Sigmoid colon (tissue), 7 donors: ENCODE measurements around the gene ALOX12B. TPM values are rescaled to one million over a fixed set of nuclear protein-coding genes. Genes with fewer than 3 reads are reported as not detected.
"Not testable (repeated sequence)": the region's sequence is repeated elsewhere in the genome, so short reads cannot be mapped to it uniquely, and the experiment has no call there.

Source experiments
- DNase-seq: peaks from one replicate; pipeline ENCODE4 v3.0.0-alpha.2; 2019
- H3K27ac ChIP-seq, 4 donors: fragments of 200-600 bp; sonication (generic); one replicate each; pipeline ENCODE4 v1.5.1; 2016 to 2019; ENCODE audit warnings: mild to moderate bottlenecking in 1 of 4
- H3K27me3 ChIP-seq, 3 donors: fragments of 200-600 bp; sonication (generic); one replicate each; pipeline ENCODE4 v1.5.1; 2019; ENCODE audit warnings: mild to moderate bottlenecking in 1 of 3
- H3K36me3 ChIP-seq, 4 donors: fragments of 200-600 bp; sonication (generic); one replicate each; pipeline ENCODE4 v1.5.1; 2016 to 2019
- H3K4me1 ChIP-seq, 4 donors: fragments of 200-600 bp; sonication (generic); one replicate each; pipeline ENCODE4 v1.5.1; 2017 to 2019
- H3K4me3 ChIP-seq, 4 donors: fragments of 200-600 bp; sonication (generic); one replicate each; pipeline ENCODE4 v1.5.1; 2017 to 2019; ENCODE audit warnings: mild to moderate bottlenecking in 2 of 4, moderate library complexity in 1 of 4
- H3K9me3 ChIP-seq, 4 donors: fragments of 200-600 bp in 3 of 4; sonication (generic) in 3 of 4; one replicate each; pipeline versions ENCODE4 v1.5.1 to v1.6.1; 2013 to 2019
- CTCF ChIP-seq, 4 experiments: fragments of 450-650 bp in 3 of 4; fragments of 200-600 bp in 1 of 4; IDR thresholded peaks; one replicate each; pipeline ENCODE4 v1.5.1; 2016 to 2019; ENCODE audit warnings: antibody characterized with exemption in 4 of 4, mild to moderate bottlenecking in 3 of 4, moderate library complexity in 2 of 4
- EP300 ChIP-seq, 4 donors: sonication (generic); formaldehyde crosslinking; IDR thresholded peaks; one replicate each; pipeline ENCODE4 v1.6.1; 2017; ENCODE audit warnings: antibody characterized with exemption in 4 of 4
- POLR2A ChIP-seq, 2 donors: fragments of 450-650 bp; IDR thresholded peaks; one replicate each; pipeline ENCODE4 v1.6.1; 2016; ENCODE audit warnings: antibody characterized with exemption in 2 of 2, mild to moderate bottlenecking in 2 of 2, moderate library complexity in 2 of 2
- POLR2AphosphoS5 ChIP-seq, 4 donors: sonication (generic); formaldehyde crosslinking; IDR thresholded peaks; one replicate each; pipeline ENCODE4 v1.6.1; 2017; ENCODE audit warnings: antibody characterized with exemption in 4 of 4
- WGBS, 2 donors: extraction: QIAGEN DNeasy Blood & Tissue Kit; methylation state at CpG; one replicate each; pipeline ENCODE4 v1.1.7; 2013; 5-methylcytosine and 5-hydroxymethylcytosine counted together
- intact Hi-C: fragments of 100-400 bp; cut with DNase I; formaldehyde crosslinking; loops from one replicate; pipeline ENCODE4 v1.15.1; 2023
- polyA plus RNA-seq, 3 donors: library from polyadenylated mRNA; stranded (reverse); fragments of 200-250 nt; gene quantifications; one replicate each; pipeline ENCODE4 v1.2.3, GENCODE V29; 2013
- total RNA-seq, 4 donors: library from RNA; depleted of rRNA; stranded (reverse); fragments of >200 nt; gene quantifications; one replicate each; pipeline ENCODE4 v1.1.0, GENCODE V29; 2016
- donor health status: healthy with polysubstance abuse.
- donor health status: Bipolar disorder and iron deficiency.
- donor health status: healthy.

The ALOX12B gene
- total and polyA plus RNA-seq, 7 donors: 0.52 TPM; not detected in 6

DNA sequence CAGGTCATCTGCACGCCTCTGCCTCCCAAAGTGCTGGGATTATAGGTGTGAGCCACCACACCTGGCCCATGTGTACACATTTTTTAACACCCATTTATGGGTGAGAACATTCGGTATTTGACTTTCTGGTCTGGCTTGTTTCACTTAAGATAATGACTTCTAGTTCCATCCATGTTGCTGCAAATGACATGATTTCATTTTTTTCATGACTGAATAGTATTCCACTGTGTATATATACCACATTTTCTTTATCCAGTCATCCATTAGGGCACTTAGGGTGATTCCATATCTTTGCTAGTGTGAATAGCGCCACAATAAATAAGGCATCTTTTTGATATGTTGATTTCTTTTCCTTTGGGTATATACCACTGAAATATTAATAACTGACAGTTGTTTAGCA lies 5.6 kb downstream of the ALOX12B start:
- intact Hi-C loops: loop anchor here (5.0 kb wide), 2 partner anchors 35 to 470 kb away; partner anchors contain the start of genes ALOXE3 and FXR2
- WGBS, 2 donors: 88 to 92% methylated on average over 3 of the region's 3 CpGs
- no peaks in the 10 kb centered on the region for H3K9me3 ChIP-seq
- TF ChIP-seq EP300 (IDR thresholded peaks at IDR 0.05): no peak
- TF ChIP-seq CTCF (IDR thresholded peaks at IDR 0.05): no peak
- TF ChIP-seq POLR2AphosphoS5 (IDR thresholded peaks at IDR 0.05): no peak
- no peak for TF ChIP-seq POLR2A (IDR thresholded peaks at IDR 0.05)
- peaks cover 6 to 88% (median 33%) of the 10 kb centered on the region in 3 donors for H3K27me3 ChIP-seq
- no peaks in the 10 kb centered on the region for H3K36me3 ChIP-seq
- peaks cover 0 to 15% (median 11%) of the 10 kb centered on the region in 4 donors for H3K4me1 ChIP-seq
- H3K27ac ChIP-seq: no peak overlapping the region
- no peak overlapping the region for H3K4me3 ChIP-seq
- DNase-seq: no peak

DNA sequence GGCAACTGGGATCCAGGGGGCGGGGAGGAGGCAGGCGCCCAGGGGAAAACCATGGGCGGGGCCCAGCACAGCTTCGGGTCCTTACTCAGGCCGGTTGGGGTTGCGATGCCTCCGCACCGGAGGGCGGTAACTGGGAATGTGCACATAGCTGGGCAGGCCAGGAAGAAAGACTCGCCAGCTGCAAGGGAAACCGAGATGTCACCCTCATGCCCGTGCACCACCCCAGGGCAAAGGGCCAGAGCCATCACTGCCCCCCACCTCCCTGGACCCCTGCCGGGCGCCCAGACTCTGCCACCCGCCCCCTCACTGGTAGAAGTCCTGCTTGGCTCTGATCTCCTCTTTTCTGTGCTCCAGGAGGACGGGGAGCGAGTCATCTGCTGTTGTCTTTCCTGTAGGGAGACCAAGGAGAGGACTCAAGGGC lies 6.7 kb downstream of the ALOX12B start:
- intact Hi-C loops: loop anchor here (5.0 kb wide), 2 partner anchors 36 to 469 kb away; partner anchors contain the start of genes ALOXE3 and FXR2
- Histone ChIP-seq H3K36me3 (no peaks in the 10 kb centered on the region), H3K9me3 (no peaks in the 10 kb centered on the region), H3K4me3 (no peak overlapping the region), H3K27ac (no peak overlapping the region), H3K27me3 (peaks cover 6 to 93% (median 43%) of the 10 kb centered on the region in 3 donors), H3K4me1 (peaks cover 0 to 15% (median 11%) of the 10 kb centered on the region in 4 donors)
- 30 to 68% methylated on average over 17 of the region's 17 CpGs for WGBS, 2 donors
- DNase-seq: no peak
- TF ChIP-seq POLR2AphosphoS5 (IDR thresholded peaks at IDR 0.05) (no peak), POLR2A (IDR thresholded peaks at IDR 0.05) (no peak), EP300 (IDR thresholded peaks at IDR 0.05) (no peak), CTCF (IDR thresholded peaks at IDR 0.05) (no peak)

DNA sequence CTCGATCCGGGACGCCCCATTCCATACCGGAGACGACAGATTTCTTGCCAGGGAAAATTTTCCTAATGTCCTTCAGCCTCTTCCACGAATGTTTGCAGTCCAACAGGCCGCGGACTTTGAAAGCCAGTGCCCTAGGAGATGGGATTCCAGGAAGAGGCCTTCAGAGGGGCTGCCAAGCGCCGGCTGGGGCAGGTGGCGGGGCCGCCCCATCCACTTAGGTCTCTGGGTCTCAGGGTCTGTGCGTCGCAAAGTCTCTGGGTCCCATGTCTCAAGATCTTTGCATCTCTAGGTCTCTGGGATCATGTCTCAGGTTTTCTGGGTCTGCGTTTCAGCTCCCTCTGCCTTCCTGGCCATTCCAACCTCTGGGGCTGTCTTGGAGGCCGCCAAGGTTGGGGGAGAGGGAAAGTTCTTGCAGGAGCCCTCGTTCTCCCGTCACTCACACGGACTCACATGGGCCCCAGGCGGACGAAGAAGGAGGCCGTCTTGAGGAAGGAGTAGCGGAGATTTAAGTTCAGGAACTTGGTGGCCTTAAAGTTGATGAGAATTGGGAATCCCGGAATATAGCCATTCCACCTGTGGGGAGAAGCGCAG lies 7.2 kb downstream of the ALOX12B start:
- peak overlapping the region in 3 of 4 donors; percentile 36 to 45 (median 40) for H3K4me3 ChIP-seq
- H3K27me3 ChIP-seq: peaks cover 6 to 94% (median 47%) of the 10 kb centered on the region in 3 donors
- TF ChIP-seq POLR2AphosphoS5 (IDR thresholded peaks at IDR 0.05) (no peak), EP300 (IDR thresholded peaks at IDR 0.05) (no peak), CTCF (IDR thresholded peaks at IDR 0.05) (no peak), POLR2A (IDR thresholded peaks at IDR 0.05) (no peak)
- no peak for DNase-seq
- intact Hi-C loops: loop anchor here (5.0 kb wide), 2 partner anchors 37 to 468 kb away; partner anchors contain the start of genes ALOXE3 and FXR2
- 20 to 33% methylated on average over 25 of the region's 25 CpGs for WGBS, 2 donors
- H3K27ac ChIP-seq: no peak overlapping the region
- peaks cover 0 to 15% (median 11%) of the 10 kb centered on the region in 4 donors for H3K4me1 ChIP-seq
- no peaks in the 10 kb centered on the region for H3K36me3 ChIP-seq
- no peaks in the 10 kb centered on the region for H3K9me3 ChIP-seq

GRCh38 chr17:8079291-8080207 lies 8.0 kb downstream of the ALOX12B start:
- no peak for TF ChIP-seq EP300 (IDR thresholded peaks at IDR 0.05)
- TF ChIP-seq CTCF (IDR thresholded peaks at IDR 0.05): peak; percentile 47 to 95 (median 68)
- DNase-seq: peak; percentile 83
- H3K4me3 ChIP-seq: peak overlapping the region in 3 of 4 donors; percentile 36 to 45 (median 40)
- WGBS, 2 donors: 0 to 1% methylated on average over 87 of the region's 87 CpGs
- intact Hi-C loops: loop anchor here (5.0 to 10.0 kb wide), 3 partner anchors 38 to 467 kb away; partner anchors contain the start of genes ALOXE3 and FXR2
- H3K36me3 ChIP-seq: no peaks in the 10 kb centered on the region
- H3K4me1 ChIP-seq: peaks cover 0 to 15% (median 11%) of the 10 kb centered on the region in 4 donors
- peak overlapping the region in 1 of 4 donors; percentile 18 for H3K27ac ChIP-seq
- no peaks in the 10 kb centered on the region for H3K9me3 ChIP-seq
- peaks cover 6 to 95% (median 55%) of the 10 kb centered on the region in 3 donors for H3K27me3 ChIP-seq

DNA sequence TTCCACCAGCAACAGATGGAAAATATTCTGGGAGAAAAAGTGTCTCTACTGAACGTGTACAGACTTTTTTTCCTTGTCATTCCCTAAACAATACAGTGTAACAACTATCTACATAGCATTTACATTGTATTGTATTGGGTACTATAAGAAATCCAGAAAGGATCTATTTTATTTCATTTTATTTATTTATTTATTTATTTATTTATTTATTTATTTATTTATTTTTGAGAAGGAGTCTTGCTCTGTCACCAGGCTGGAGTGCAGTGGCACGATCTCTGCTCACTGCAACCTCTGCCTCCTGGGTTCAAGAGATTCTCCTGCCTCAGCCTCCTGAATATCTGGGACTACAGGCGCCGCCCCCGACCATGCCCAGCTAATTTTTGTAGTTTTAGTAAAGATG lies 9.6 kb downstream of the ALOX12B start:
- intact Hi-C loops: loop anchor here (10.0 kb wide), 1 partner anchor 227 kb away; no protein-coding TSS in a partner anchor
- not testable (repeated sequence) for H3K27ac ChIP-seq, H3K9me3 ChIP-seq, DNase-seq, H3K4me3 ChIP-seq, H3K36me3 ChIP-seq
- H3K27me3 ChIP-seq: peaks cover 20 to 95% (median 71%) of the 10 kb centered on the region in 3 donors
- WGBS, 2 donors: 75 to 92% methylated on average over 5 of the region's 5 CpGs
- H3K4me1 ChIP-seq: peaks cover 0 to 27% (median 22%) of the 10 kb centered on the region in 4 donors
